ENCODE results near the gene GNAL.
A peak's percentile ranks its signal among the peaks of the same experiment; 100 is the strongest.

The GNAL gene

GRCh38 chr18:11729556-11729955 lies 40.5 kb downstream of the GNAL start:
- no peak for DNase-seq

- DNase-seq, result peak; percentile 56
Measured at GRCh38 chr18:11733031-11733430, 44.0 kb downstream of the GNAL start.

GRCh38 chr18:11736656-11737055 lies 47.6 kb downstream of the GNAL start:
- DNase-seq, result no peak

GRCh38 chr18:11739893-11740292 lies 50.8 kb downstream of the GNAL start:
- DNase-seq, result no peak

DNA sequence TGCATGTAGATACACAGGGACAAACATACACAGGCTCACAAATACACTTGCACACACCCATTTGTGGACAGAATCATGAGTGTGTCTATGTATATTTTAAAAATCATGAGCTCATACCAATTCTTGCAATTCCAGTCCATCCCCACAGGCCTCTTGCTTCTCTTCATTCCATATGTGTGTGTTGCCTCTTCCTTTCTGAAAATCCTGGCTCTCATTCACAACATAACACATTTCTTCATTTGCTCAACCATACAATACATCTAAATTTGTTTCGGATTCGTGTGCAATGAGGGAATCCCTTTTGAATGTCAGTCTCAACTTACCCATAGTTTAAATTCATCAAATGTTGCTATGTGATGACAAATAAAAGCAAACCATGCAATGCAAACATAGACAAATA lies 51.4 kb downstream of the GNAL start:
- no peak for DNase-seq

DNA sequence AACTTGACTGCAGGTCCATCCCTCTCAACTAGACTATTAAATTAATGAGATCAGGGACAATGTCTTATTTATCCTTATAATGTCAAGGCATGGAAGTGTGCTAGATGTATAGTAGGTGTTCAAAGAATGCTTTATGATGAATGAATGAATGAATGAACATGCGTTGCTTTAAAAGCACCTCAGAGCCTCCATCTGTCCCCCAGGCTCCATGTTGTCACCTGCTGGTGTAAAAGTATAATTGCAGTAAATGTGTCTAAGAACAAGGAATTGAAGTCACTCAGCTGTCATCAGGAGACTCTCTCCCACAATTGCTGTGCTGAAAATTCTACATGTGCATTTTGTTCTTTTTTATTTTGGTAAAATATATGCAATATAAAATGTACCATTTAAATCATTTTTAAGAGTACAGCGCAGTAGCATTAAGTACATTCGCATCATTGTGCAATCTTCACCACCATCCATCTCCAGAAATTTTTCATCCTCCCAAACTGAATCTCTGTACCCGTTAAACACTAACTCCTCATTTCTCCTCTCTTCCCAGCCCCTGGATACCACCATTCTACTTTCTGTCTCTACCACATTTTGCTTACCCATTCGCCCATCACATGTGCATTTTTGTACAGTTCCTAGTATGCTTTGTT lies 52.6 kb downstream of the GNAL start:
- no peak for DNase-seq

DNA sequence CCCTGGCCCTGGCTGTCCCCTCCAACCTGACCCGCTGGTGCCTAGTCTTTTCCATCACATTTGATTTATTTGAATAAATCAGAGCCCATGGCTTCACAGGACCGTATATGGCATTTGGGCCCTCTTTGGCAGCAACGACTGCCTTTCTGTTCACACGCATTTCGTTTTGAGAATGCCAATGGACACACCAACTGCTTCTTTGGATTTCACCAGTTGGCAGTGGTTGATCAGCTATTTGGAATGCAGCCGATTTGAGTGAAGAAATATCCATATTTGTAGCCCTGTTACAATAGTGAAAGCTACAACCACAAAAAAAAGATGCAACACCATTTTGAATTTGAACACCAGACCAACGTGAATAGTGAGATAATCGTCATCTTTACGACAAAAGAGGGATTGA lies 56.5 kb downstream of the GNAL start:
- DNase-seq, result no peak

DNA sequence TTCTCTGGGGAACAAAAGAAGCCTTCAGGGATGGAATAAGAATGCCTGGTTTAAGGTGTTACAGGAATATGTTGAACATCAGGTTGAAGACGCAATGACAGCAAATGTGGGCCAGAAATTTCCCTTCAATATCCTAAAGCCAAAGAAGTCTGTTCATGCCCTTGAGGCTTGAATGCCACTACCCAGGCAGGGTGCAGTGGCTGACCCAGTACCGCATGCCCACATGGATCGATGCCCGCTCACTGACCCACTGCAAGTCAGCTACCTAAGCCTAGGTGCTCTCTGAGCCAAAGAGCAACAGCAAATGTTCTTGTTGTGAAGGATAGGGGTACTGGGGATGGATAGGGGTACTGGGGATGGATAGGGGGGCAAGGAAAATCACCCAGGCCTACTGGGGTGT lies 58.2 kb downstream of the GNAL start:
- no peak for DNase-seq

GRCh38 chr18:11747731-11748130 lies 58.7 kb downstream of the GNAL start:
- no peak for DNase-seq

DNA sequence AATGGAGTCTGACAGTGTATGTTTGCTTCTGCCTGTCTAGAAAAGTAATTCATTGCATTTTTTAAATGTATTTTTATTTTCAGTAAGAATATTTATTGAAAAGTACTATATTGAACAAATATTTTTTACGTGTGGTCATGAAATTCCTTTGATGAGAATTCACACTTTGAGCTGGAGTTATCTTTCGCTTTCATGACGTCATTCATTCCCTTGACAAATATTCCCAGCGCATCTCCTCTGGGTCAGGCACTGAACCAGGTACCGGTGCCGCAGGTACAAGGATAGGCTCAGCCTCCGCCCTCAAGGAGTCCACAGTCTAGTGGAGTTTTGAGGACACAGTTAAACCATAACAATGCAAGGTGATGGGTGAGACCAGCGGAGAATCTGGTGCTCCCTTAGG lies 60.2 kb downstream of the GNAL start:
- DNase-seq, result no peak

DNA sequence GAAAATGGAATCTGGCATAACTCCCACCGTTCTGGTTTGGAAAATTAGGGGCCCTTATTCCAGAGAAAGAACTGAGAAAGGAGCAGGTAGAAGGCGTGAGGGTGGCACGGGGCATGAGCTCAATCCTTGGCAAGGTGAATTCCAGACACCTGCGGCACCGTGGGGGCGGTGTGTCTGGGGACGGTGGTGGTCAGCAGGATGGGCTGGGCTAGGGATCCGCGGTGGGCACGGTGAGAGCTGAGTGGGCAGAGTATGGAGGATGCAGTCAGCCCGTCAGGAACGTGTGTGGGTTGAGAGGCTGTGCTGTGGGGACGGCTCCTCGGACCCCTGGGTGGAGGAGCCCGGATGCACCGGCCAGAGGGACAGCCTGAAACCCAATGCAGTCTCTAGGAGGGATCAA lies 61.1 kb downstream of the GNAL start:
- DNase-seq, result no peak

DNA sequence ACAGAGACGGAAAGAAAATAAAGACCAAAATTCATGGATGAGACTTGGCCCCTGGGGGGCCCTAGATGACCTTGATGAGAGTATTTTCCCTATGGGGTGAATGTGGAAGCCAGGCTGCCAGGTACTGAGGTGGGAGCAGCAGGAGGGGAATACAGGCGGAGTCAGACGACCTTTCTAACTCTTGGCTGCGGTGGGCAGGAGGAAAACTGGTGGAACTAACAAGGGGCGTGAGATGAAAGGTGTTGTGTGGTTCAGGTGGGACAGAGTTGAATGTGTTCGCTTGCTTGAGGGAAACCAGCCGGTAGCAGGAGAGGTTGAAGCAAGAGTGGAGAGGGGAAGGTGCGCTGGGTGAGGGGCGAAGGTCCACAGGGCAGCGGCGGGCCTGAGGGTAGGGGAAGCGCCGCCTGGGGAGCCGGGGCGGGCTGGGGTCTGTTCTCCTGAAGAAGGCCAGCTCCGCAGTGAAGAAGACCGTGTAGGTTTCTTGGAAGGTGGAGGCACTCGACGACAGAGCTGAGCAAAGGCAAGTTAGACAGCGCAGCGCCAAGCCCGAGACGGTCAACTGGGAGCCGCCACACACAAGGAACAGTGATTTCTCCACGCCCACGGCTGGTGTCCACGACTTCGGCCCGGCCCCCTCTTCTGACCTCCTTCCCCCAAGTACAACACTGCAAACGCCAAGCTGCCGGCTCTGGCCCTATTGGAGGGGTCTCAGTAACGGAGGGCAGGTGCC lies 61.7 kb downstream of the GNAL start:
- no peak for DNase-seq

GRCh38 chr18:11751341-11752115 lies 62.5 kb downstream of the GNAL start:
- DNase-seq, result no peak

DNA sequence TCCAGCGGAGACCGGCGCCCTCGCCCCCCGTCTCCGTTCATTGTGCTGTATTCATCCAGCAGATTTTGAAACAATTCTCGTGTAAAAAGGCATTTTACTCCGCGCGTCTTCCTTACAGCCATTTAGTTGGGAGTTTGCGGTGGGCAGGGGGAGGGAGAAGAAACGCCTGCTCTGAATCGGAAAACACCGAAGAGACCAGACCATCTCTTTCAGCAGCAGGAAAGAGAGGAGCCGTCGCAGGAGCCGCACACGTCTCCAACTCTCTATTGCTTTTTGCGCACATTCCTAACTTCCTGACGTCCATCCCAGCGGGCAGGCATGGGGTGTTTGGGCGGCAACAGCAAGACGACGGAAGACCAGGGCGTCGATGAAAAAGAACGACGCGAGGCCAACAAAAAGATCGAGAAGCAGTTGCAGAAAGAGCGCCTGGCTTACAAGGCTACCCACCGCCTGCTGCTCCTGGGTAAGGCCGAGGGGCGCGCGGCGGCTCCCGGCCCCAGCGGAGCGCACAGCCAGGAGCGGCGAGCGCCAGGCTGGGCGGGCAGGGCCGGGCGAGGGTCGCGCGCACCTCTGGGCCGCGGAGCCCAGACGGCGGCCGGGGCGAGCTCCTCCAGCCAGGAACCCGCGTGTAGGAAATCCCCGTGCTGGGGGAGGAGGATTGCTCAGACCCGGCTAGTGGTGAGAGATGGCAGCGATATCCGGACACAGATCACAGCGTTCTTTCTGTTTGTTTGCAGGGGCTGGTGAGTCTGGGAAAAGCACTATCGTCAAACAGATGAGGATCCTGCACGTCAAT lies 63.2 kb downstream of the GNAL start:
- no peak for DNase-seq

DNA sequence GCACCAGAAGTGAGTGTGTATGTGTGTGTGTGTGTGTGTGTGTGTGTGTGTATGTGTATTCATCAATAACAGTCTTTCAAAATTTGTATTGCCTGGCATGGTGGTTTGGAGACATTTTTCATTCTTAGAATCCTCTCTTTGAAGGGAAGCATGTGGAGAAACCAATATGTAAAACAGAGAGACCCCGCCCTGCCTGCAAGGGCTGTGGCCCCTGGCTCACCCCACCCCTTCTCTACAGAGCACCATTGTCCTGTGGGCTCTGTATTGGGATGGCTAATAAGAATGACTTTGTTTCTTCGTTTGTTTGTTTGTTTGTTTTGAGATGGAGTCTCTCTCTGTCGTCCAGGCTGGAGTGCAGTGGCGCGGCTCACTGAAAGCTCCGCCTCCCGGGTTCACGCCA lies 65.9 kb downstream of the GNAL start:
- DNase-seq, result no peak

DNA sequence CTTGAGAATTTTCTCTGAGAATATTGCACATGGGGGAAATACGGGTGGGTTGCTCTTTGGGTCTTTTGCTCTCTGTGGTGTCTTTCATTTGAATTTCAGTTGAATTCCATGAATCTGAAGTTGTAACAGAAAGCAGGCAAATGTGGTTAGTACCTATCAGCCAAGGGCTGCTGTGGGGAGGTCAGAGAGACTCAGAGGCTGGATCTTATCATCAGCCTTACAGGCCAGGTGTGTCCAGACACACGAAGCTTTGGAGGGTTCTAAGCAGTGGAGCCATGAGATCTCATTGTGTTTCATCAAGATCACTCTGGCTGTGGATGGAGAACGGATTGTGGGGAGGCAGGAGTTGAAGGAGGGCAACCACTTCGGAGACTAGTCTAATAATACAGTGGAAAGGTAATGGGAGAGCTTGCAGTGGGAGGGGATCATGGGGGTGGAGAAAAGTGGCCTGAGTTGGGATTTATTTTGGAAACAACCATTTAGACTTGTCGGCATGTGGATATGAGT lies 68.1 kb downstream of the GNAL start:
- DNase-seq, result no peak

DNA sequence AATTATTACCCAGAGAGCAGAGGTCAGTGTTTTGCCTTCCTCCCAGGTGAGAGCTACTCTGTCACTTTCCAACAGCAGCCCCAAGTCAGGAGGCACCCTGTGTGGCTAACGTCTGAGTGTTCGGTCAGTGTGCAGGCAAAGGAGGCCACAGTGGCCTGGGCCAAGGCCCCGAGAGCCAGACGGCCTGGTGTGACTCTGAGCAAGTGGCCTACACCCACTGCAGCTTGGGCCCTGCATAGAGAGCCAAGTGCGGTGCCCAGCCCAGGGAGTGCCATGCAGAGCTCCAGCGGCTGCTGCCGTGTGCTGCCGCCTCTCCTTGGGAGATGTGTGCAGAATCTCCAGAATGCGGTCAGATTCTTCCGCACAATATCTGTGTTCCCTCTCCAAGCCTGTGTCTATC lies 70.4 kb downstream of the GNAL start:
- no peak for DNase-seq

DNA sequence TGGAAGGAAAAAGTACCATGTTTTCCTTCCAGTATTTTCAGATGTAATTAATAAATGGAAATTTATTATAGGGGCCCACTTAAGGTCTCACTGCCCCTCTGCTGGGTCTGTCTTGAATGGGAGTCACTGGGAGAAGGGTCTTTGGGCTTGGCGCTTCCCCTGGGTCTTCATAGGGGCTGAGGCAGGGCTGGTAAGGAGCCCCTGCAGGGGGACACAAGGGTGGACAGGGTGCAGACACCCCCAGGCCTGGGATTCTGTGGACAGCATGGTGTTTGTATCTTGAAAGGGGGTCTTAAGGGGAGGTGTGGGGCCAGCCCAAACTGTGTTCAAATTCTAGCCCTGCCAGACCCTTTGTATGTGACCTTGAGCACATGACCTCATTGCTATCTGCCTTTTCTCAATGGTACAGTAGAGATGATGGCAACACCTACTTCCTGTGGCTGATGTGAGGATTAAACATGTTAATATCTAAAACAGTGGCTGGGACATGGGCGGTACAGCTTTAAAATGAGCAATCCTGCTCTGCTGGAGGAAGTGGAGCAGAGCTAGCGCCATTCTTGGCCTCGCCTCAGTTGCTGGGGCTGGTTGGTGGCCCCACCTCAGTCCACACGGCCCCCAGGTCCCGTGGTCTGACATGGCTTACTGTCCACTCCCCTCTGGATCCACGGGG lies 71.6 kb downstream of the GNAL start:
- DNase-seq, result no peak

- DNase-seq, result no peak
Measured at GRCh38 chr18:11761553-11761952, 72.5 kb downstream of the GNAL start.

GRCh38 chr18:11762429-11762828 lies 73.4 kb downstream of the GNAL start:
- no peak for DNase-seq

DNA sequence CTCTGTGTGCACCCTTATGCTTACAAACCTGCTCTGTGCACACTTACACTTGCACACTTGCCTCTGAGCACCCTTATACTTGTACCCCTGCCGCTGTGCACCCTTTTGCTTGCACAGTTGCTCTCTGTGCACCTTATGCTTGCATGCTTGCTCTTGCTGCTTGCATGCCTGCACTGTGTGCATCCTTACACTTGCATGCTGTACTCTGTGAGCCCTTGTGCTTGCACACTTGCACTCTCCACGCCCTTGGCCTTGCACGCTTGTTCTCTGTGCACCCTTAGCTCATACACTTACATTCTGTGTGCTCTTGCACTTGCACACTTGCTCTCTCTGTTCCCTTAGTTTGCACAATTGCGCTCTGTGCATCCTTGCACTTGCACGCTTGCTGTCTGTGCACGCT lies 78.3 kb downstream of the GNAL start:
- DNase-seq, result no peak

- no peak for DNase-seq
Measured at GRCh38 chr18:11767935-11768334, 78.9 kb downstream of the GNAL start.
